NB4 (cell line): ENCODE results near the gene NPEPL1.
"Not testable (repeated sequence)": the region's sequence is repeated elsewhere in the genome, so short reads cannot be mapped to it uniquely, and the experiment has no call there.

Source experiments
- DNase-seq: peaks from one replicate; pipeline ENCODE4 v3.0.0; 2010; ENCODE audit warnings: low read depth
- H3K4me3 ChIP-seq: one replicate; pipeline ENCODE4 v1.5.1; 2011; ENCODE audit warnings: mild to moderate bottlenecking, low read depth, low read length, moderate library complexity
- MAX ChIP-seq: IDR thresholded peaks from 2 replicates; pipeline ENCODE4 v1.6.1; 2011; ENCODE audit warnings: low read depth, low read length
- MYC ChIP-seq: IDR thresholded peaks from 2 replicates; pipeline ENCODE4 v1.6.1; 2011; ENCODE audit warnings: low read depth, low read length
- POLR2A ChIP-seq: IDR thresholded peaks from 2 replicates; pipeline ENCODE4 v1.6.1; 2011; ENCODE audit warnings: mild to moderate bottlenecking; ENCODE audit not compliant: insufficient read length; ENCODE audit errors: extremely low read depth
- TF ChIP-seq, protein P1 (sequence below): IDR thresholded peaks from one replicate; pipeline ENCODE4 v1.5.1; 2012; ENCODE audit warnings: low read depth, low read length

The NPEPL1 gene

DNA sequence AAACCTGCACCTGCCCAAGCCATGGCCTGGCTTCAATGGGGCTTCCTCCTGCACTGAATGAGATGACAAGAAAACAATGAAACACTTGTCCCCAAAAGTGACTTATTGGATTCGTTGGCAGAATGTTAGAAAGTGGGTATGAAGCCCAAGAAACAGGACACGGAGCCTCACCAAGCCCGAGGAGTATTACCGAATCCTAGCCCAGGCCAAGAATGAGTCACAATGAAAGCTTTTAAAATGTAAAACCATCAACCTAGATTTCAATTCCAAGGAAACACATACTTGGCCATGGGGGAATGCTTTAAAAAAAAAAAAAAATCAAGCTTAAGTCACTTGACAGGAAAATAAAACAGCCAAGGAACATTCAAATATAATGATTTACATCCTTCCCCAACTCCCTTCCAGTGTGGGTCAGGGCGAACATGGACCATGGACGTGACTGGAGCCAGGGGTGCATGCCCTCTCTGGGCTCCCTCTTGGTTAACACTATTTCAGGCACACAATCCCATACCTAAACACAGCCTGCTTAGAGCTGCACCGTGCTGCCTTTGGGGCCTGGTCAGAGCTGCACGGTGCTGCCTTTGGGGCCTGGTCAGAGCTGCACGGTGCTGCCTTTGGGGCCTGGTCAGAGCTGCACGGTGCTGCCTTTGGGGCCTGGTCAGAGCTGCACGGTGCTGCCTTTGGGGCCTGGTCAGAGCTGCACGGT is 44.7 kb upstream of the NPEPL1 start:
- no peak for DNase-seq
- no peak for TF ChIP-seq MAX
- no peak for TF ChIP-seq MYC
- no peak overlapping the region for H3K4me3 ChIP-seq

DNA sequence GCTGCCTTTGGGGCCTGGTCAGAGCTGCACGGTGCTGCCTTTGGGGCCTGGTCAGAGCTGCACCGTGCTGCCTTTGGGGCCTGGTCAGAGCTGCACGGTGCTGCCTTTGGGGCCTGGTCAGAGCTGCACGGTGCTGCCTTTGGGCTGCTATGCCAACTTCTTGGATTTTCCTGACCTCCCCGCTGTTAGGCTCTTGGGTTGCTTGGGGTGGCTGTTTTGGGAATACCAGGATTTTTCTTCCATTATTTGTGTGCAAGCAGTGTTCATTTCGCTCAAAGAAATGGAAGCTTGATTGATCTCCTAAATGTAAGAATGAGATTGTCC is 44.1 kb upstream of the NPEPL1 start:
- not testable (repeated sequence) for H3K4me3 ChIP-seq, DNase-seq

DNA sequence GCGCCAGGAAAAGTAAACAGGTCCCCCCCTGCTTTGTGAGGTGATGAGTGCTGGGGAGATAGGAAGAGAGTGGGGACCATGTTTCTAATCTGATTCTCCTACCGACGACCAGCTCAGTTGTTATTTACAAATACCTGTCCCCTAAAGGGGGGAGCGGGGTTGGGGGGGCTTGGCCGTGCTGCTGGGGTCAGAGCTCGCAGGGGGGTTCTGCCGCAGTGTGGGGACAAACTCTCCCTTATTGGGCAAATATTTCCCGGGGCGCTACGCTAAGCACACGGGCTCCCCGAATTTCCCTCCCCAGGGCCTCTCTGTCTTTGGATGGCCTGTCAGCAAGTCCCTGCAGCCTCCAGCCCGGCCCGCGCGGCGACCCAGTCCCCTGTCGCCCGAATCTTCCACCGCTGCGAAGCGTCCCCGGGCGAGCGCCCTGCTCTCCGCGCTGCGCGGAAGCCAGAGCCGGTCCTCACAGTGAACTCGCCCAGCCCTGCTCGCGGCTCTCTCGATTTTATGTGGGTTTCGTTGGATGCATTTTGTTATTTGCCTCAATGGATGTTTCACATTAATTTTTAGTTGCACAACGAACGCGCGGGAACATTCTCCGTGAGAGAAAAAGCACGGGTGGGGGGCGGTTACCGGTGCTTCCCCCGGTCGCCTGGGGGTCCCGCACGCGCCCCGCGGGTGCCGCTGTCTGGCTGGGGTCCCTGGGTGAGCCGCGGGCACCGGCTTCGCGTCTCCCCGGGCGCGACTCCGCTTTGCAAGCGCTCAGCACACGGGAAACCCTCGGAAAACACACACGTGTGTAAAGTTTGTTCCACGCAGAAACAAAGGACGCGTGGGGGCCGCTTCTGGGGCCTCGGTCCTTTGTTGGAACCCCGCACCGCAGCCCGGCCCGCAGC is 43.1 kb upstream of the NPEPL1 start:
- no peak for DNase-seq
- no peak overlapping the region for H3K4me3 ChIP-seq
- no peak for TF ChIP-seq POLR2A
- no peak for TF ChIP-seq MAX

GRCh38 chr20:58650181-58650775 is 42.3 kb upstream of the NPEPL1 start:
- TF ChIP-seq MYC (0 out of 2 replicates have a peak, but pooled peaks have one; percentile 35), MAX (no peak)
- DNase-seq = no peak
- peak overlapping the region; percentile 96 for H3K4me3 ChIP-seq

DNA sequence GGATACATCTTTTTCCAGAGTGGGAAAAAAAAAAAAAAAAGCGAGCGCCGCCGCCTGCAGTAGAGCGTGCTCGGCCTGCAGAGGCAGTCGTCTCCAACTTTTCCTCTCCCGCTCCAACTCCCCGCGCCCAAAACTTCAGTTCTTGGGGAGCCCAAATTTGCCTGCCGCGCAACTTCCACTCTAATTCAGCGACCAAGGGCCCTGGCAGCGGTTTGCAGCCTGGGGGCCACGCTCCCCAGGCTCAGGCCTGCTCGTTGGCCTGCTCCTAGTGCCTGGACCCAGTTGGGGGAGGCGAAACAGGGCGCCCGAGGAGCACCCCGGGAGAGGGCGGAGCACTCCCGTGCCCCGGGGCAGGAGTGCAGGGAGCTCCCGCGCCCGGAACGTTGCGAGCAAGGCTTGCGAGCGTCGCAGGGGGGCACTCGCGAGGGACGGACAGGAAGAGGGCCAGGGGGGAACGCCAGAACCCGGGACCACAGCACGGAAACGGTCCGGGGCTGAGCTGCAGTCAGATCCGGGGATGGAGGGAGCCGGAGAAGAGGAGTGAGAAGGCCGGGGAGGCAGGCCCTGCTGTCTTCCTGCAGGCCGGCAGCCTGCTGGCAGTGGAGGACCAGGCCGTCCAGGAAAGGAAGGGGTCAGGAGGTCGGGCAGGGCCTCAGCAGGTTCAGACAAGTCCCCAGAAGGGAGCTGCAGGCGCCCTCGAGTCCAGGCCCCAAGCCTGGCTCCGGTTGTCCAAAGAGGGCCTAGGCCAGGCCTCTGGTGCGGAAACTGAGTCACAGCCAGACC is 41.6 kb upstream of the NPEPL1 start, which contains the start of gene STX16:
Gene STX16 (plus strand): TSS at position 508 of the 783 bp plus-strand sequence. CDS start 724 bp downstream, outside the sequence.
- TF ChIP-seq MAX (peak; percentile 31), MYC (peak; percentile 19), POLR2A (peak; percentile 80)
- TF ChIP-seq, protein P1, sequence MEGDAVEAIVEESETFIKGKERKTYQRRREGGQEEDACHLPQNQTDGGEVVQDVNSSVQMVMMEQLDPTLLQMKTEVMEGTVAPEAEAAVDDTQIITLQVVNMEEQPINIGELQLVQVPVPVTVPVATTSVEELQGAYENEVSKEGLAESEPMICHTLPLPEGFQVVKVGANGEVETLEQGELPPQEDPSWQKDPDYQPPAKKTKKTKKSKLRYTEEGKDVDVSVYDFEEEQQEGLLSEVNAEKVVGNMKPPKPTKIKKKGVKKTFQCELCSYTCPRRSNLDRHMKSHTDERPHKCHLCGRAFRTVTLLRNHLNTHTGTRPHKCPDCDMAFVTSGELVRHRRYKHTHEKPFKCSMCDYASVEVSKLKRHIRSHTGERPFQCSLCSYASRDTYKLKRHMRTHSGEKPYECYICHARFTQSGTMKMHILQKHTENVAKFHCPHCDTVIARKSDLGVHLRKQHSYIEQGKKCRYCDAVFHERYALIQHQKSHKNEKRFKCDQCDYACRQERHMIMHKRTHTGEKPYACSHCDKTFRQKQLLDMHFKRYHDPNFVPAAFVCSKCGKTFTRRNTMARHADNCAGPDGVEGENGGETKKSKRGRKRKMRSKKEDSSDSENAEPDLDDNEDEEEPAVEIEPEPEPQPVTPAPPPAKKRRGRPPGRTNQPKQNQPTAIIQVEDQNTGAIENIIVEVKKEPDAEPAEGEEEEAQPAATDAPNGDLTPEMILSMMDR = peak; percentile 60
- peak within 1 kb of the TSS; percentile 96 for H3K4me3 ChIP-seq
- DNase-seq = peak; percentile 97

GRCh38 chr20:58651559-58651945 is 41.0 kb upstream of the NPEPL1 start:
- no peak for DNase-seq
- 0 out of 2 replicates have a peak, but pooled peaks have one; percentile 10 for TF ChIP-seq MYC
- TF ChIP-seq, protein P1 = no peak

GRCh38 chr20:58651946-58652605 is 40.5 kb upstream of the NPEPL1 start:
- H3K4me3 ChIP-seq = peak overlapping the region; percentile 96
- peak; percentile 91 for DNase-seq
- TF ChIP-seq POLR2A = peak; percentile 29
- TF ChIP-seq, protein P1 = no peak

More at GRCh38 chr20:58651559-58651945, 41.0 kb upstream of the NPEPL1 start:
- H3K4me3 ChIP-seq = peak overlapping the region; percentile 96
